Liver (tissue), 9 donors: ENCODE data around the gene TRAPPC12. TPM values are rescaled to one million over a fixed set of nuclear protein-coding genes. Genes with fewer than 3 reads are reported as not detected.

Experiments used
- DNase-seq: peaks from one replicate; pipeline ENCODE4 v3.0.0-alpha.2; 2017; ENCODE audit warnings: low spot score
- H3K27ac ChIP-seq, 2 donors: one replicate each; pipeline ENCODE4 v1.7.0; 2013; ENCODE audit warnings: inconsistent platforms in 2 of 2, low read length in 2 of 2, control low read depth in 1 of 2, low read depth in 1 of 2, mild to moderate bottlenecking in 1 of 2
- H3K27me3 ChIP-seq, 4 donors: one replicate each; pipeline versions ENCODE4 v1.6.1 to v1.7.0; 2013; ENCODE audit warnings: low read length in 3 of 4, inconsistent platforms in 1 of 4, mild to moderate bottlenecking in 1 of 4, moderate library complexity in 1 of 4; ENCODE audit not compliant: control insufficient read depth in 4 of 4, insufficient read depth in 4 of 4
- H3K36me3 ChIP-seq, 4 donors: one replicate each; pipeline versions ENCODE4 v1.6.1 to v1.7.0; 2013; ENCODE audit warnings: low read length in 3 of 4, mild to moderate bottlenecking in 3 of 4, low read depth in 1 of 4, moderate library complexity in 1 of 4; ENCODE audit not compliant: control insufficient read depth in 4 of 4, insufficient read depth in 3 of 4
- H3K4me1 ChIP-seq, 4 donors: one replicate each; pipeline versions ENCODE4 v1.6.1 to v1.7.0; 2013; ENCODE audit warnings: low read length in 3 of 4, mild to moderate bottlenecking in 3 of 4, moderate library complexity in 1 of 4; ENCODE audit not compliant: control insufficient read depth in 4 of 4, insufficient read depth in 4 of 4
- H3K4me3 ChIP-seq, 3 donors: one replicate each; pipeline versions ENCODE4 v1.6.1 to v1.7.0; 2013; ENCODE audit warnings: low read length in 3 of 3, control low read depth in 1 of 3, low read depth in 1 of 3, mild to moderate bottlenecking in 1 of 3
- H3K9ac ChIP-seq, 2 donors: one replicate each; pipeline ENCODE4 v1.7.0; 2013; ENCODE audit warnings: low read length in 2 of 2, mild to moderate bottlenecking in 2 of 2, moderate library complexity in 2 of 2, control low read depth in 1 of 2, low read depth in 1 of 2
- H3K9me3 ChIP-seq, 4 donors: one replicate each; pipeline versions ENCODE4 v1.6.1 to v1.7.0; 2013; ENCODE audit warnings: low read length in 3 of 4; ENCODE audit not compliant: control insufficient read depth in 4 of 4
- ATF3 ChIP-seq: IDR thresholded peaks from 2 replicates; pipeline ENCODE4 v1.6.1; 2016; ENCODE audit warnings: antibody characterized with exemption
- CTCF ChIP-seq: fragments of 150-350 bp; IDR thresholded peaks from 2 replicates; pipeline ENCODE4 v1.5.1; 2017; ENCODE audit warnings: improper control_type of control experiment, low read depth, low read length; ENCODE audit not compliant: missing input control
- EGR1 ChIP-seq, 2 donors: IDR thresholded peaks; 2 replicates each; pipeline ENCODE4 v1.6.1; 2016 to 2018; ENCODE audit warnings: antibody characterized with exemption in 2 of 2, low read depth in 2 of 2
- FOXA1 ChIP-seq: IDR thresholded peaks from 2 replicates; pipeline ENCODE4 v1.6.1; 2016; ENCODE audit warnings: antibody characterized with exemption
- FOXA2 ChIP-seq: IDR thresholded peaks from 2 replicates; pipeline ENCODE4 v1.6.1; 2016; ENCODE audit warnings: antibody characterized with exemption
- GABPA ChIP-seq, 2 donors: IDR thresholded peaks in 1 of 2; conservative IDR thresholded peaks in 1 of 2; 2 replicates each; pipeline ENCODE4 v1.6.1; 2016; ENCODE audit warnings: antibody characterized with exemption in 2 of 2, mild to moderate bottlenecking in 1 of 2, moderate library complexity in 1 of 2
- HNF4A ChIP-seq, 2 donors: conservative IDR thresholded peaks; 2 replicates each; pipeline ENCODE4 v1.6.1; 2016; ENCODE audit warnings: antibody characterized with exemption in 2 of 2, mild to moderate bottlenecking in 2 of 2
- HNF4G ChIP-seq: IDR thresholded peaks from 2 replicates; pipeline ENCODE4 v1.6.1; 2016; ENCODE audit warnings: antibody characterized with exemption
- JUND ChIP-seq, 2 donors: IDR thresholded peaks; 2 replicates each; pipeline ENCODE4 v1.6.1; 2016; ENCODE audit warnings: antibody characterized with exemption in 2 of 2
- MAX ChIP-seq: IDR thresholded peaks from 2 replicates; pipeline ENCODE4 v1.6.1; 2016; ENCODE audit warnings: antibody characterized with exemption
- NR2F2 ChIP-seq: IDR thresholded peaks from 2 replicates; pipeline ENCODE4 v1.6.1; 2016; ENCODE audit warnings: antibody characterized with exemption
- RAD21 ChIP-seq, 2 donors: IDR thresholded peaks; 2 replicates each; pipeline ENCODE4 v1.6.1; 2016; ENCODE audit warnings: antibody characterized with exemption in 2 of 2, mild to moderate bottlenecking in 2 of 2
- REST ChIP-seq: IDR thresholded peaks from 2 replicates; pipeline ENCODE4 v1.6.1; 2016; ENCODE audit warnings: antibody characterized with exemption, mild to moderate bottlenecking
- RXRA ChIP-seq, 2 donors: IDR thresholded peaks; 2 replicates each; pipeline ENCODE4 v1.6.1; 2017 to 2018; ENCODE audit warnings: antibody characterized with exemption in 2 of 2, mild to moderate bottlenecking in 1 of 2
- SP1 ChIP-seq: IDR thresholded peaks from 2 replicates; pipeline ENCODE4 v1.6.1; 2018; ENCODE audit warnings: antibody characterized with exemption, mild to moderate bottlenecking
- TAF1 ChIP-seq: conservative IDR thresholded peaks from 2 replicates; pipeline ENCODE4 v1.6.1; 2016; ENCODE audit warnings: antibody characterized with exemption, mild to moderate bottlenecking
- YY1 ChIP-seq: IDR thresholded peaks from 2 replicates; pipeline ENCODE4 v1.6.1; 2016; ENCODE audit warnings: antibody characterized with exemption, mild to moderate bottlenecking
- ZBTB33 ChIP-seq: IDR thresholded peaks from 2 replicates; pipeline ENCODE4 v1.6.1; 2016; ENCODE audit warnings: antibody characterized with exemption
- WGBS: extraction: QIAGEN DNeasy Blood & Tissue Kit; methylation state at CpG from one replicate; pipeline ENCODE4 v1.1.7; 2013; 5-methylcytosine and 5-hydroxymethylcytosine counted together
- polyA plus RNA-seq, 2 donors: library from polyadenylated mRNA; stranded (reverse) in 1 of 2; unstranded in 1 of 2; fragments of 200-250 nt in 1 of 2; fragments of >200 nt in 1 of 2; fragmentation: Nextera tagmentation in 1 of 2; extraction: Ambion mirVana in 1 of 2; gene quantifications; one replicate each; pipeline versions ENCODE4 v1.2.1 to v1.2.3, GENCODE V29; 2013 to 2015
- total RNA-seq, 2 donors: library from RNA; depleted of rRNA; stranded (reverse); fragments of >200 nt; gene quantifications; one replicate each; pipeline ENCODE4 v1.2.3, GENCODE V29; 2014
- donor health status: healthy.
- donor health status: healthy.
- donor health status: healthy.
- donor health status: healthy.
- donor health status: healthy.

TRAPPC12 gene
- total and polyA plus RNA-seq, 4 donors, result 30.2 to 60.9 (median 39.7) TPM

GRCh38 chr2:3475771-3476170, 96.3 kb downstream of the TRAPPC12 start:
- Histone ChIP-seq H3K27ac (no peak overlapping the region), H3K9ac (no peak overlapping the region), H3K4me3 (no peak overlapping the region), H3K36me3 (peaks cover 2 to 37% (median 6%) of the 10 kb centered on the region in 4 donors), H3K9me3 (no peaks in the 10 kb centered on the region), H3K4me1 (peaks cover 0 to 10% (median 8%) of the 10 kb centered on the region in 4 donors), H3K27me3 (no peaks in the 10 kb centered on the region)
- DNase-seq, result no peak
- no peak for TF ChIP-seq REST
- no peak for TF ChIP-seq ATF3
- TF ChIP-seq MAX, result no peak
- TF ChIP-seq FOXA1, result no peak
- TF ChIP-seq GABPA (IDR thresholded peaks at IDR 0.05 in 1 of 2, conservative IDR thresholded peaks at IDR 0.05 in 1 of 2), result no peak
- no peak for TF ChIP-seq YY1
- TF ChIP-seq SP1, result no peak
- TF ChIP-seq ZBTB33, result no peak
- TF ChIP-seq NR2F2, result no peak
- no peak for TF ChIP-seq FOXA2
- no peak for TF ChIP-seq RAD21 (IDR thresholded peaks at IDR 0.05)
- no peak for TF ChIP-seq HNF4A (conservative IDR thresholded peaks at IDR 0.05)
- no peak for TF ChIP-seq RXRA (IDR thresholded peaks at IDR 0.05)
- TF ChIP-seq JUND (IDR thresholded peaks at IDR 0.05), result no peak
- TF ChIP-seq EGR1 (IDR thresholded peaks at IDR 0.05; ENCODE audit: low read depth in 2 of 2), result no peak
- no peak for TF ChIP-seq HNF4G
- no peak for TF ChIP-seq TAF1
- TF ChIP-seq CTCF, result no peak
- 95% methylated on average over 28 of the region's 28 CpGs for WGBS
